ENCODE data around the gene UBALD2. TPM values are rescaled to one million over a fixed set of nuclear protein-coding genes. Genes with fewer than 3 reads are reported as not detected.

The UBALD2 gene
- total and polyA plus RNA-seq, 4 donors = 4.1 to 46.9 (median 32.8) TPM

DNA sequence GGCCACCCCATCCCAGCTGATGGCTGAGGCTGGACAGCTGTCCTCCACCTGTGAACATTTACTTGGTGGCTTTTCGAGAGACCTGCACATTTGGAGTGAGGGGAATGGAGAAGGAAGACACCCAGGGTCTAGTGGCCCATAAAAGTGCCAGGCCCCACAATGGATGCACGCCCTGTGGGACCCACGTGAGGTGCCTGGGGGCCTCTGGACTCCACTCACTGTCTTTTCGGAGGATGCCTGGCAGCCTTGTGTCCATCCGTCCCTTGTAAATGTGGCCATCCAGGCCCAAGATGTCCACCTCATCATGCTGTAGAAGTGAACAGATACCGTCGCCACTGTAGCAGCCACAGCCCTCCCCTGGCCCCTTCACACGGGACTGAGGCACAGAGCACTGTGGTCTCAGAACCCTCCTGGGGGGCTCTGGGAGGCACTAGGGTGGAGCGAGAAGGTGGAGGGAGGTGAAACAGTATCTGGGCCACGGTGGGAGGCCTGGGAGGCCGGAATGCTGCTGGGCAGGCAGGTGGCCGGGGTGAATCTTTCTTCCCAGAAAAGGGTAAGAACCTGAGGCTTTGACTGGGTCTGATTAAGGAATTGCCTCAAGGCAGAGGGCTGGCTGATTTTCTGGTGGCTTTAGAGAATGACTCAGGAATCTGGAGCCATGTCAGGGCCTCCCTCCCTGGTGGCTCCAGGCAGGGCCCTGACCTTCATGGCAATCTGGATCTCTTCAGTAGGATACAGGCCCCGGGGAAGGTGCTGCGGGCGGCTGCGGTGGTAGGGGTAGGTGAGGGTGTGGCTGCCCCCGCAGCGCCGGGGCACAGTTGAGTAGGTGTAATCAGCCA, 11.5 kb downstream of the UBALD2 start:
- DNase-seq (ENCODE audit: low read depth in 4 of 6, low spot score in 6 of 6) = no peak
- Histone ChIP-seq H3K36me3 (ENCODE audit: control insufficient read depth, insufficient read depth, low read length) (peaks cover 91% of the 10 kb centered on the region), H3K4me1 (ENCODE audit: control insufficient read depth, insufficient read depth, low read length) (peaks cover 31% of the 10 kb centered on the region), H3K27me3 (ENCODE audit: control insufficient read depth, insufficient read depth, low read length) (no peaks in the 10 kb centered on the region), H3K4me3 (ENCODE audit: low read depth, low read length) (no peak overlapping the region), H3K9me3 (ENCODE audit: control insufficient read depth, insufficient read depth, low read length) (no peaks in the 10 kb centered on the region), H3K27ac (ENCODE audit: low read depth, low read length) (no peak overlapping the region)
- WGBS (ENCODE audit: insufficient coverage) = 91% methylated on average over 19 of the region's 19 CpGs

DNA sequence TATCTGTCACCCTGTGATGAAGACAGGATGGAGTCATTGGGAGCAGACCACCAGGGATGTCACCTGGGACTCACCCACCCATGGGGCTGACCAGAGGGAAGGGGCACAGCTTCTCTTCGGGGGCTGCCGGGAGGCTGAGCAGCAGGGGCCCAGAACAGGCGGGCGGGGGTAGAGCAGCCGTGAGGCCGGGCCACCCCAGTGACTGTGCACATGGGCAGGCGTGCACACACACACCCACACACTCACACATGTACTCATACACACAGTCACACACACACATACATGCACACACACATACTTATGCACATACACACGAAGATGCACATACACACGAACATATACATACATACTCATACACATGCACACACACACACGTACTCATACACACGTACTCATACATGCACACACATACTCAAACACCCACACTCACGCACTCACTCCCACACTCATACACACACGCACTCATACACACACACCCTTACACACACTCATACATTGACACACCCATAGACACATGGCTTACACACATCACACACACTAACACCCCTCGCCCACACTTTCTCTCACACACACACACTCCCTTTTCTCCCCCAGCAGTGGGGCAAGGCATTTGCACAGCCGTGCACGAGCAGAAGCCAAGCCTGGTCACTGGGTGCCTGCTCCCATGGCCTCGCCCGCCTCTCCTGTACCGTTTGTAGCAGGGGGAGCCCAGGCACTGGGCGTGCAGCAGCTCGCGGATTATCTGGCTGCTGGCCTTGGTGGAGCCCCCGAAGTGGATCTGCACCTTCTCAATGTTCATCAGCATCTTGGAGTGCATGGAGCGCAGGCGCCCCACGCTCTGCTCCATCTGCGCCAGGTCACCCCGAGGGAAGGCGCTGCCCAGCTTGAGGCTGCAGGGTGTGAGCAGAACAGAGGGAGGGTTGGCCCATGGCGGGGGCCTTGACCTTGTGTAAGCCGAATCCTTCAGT, 12.4 kb downstream of the UBALD2 start:
- WGBS (ENCODE audit: insufficient coverage) = 90% methylated on average over 31 of the region's 31 CpGs
- no peak overlapping the region for H3K27ac ChIP-seq (ENCODE audit: low read depth, low read length)

DNA sequence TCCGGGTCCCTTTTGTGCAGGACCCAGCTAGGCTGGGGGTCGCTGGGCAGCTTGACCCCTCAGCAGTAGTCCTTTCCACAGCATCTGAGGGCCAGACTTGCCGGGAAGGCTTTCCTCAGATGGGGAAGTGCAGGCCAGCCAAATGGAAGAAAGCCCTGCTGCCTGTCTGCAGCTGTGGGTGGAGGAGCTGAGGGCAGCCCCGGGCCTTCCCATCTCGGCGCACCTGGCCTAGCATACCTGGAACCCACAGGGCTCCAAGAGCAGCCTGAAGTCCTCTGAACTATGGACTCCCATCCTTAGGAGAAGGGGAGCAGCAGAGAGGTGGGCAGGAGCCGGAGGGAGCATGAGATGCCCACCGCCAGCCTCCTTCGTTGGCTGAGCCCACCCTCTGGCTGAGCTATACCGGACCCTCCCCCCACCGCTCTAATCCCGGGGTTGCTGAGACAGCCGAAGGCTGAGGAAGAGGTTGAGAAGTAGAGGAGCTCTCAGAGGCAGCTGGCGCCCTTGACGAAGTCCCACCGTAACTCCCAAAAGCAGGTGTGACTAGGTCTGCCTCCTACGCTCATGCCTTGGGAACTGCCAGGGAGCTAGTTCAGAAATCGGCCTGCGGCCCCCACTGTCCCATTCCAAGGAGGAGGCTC, 13.2 kb downstream of the UBALD2 start:
- DNase-seq (ENCODE audit: low read depth in 4 of 6, low spot score in 6 of 6) = no peak
- no peak overlapping the region for H3K27ac ChIP-seq (ENCODE audit: low read depth, low read length)
- H3K27me3 ChIP-seq (ENCODE audit: control insufficient read depth, insufficient read depth, low read length) = no peaks in the 10 kb centered on the region
- no peaks in the 10 kb centered on the region for H3K9me3 ChIP-seq (ENCODE audit: control insufficient read depth, insufficient read depth, low read length)
- H3K36me3 ChIP-seq (ENCODE audit: control insufficient read depth, insufficient read depth, low read length) = peaks cover 92% of the 10 kb centered on the region
- WGBS (ENCODE audit: insufficient coverage) = 82% methylated on average over 16 of the region's 19 CpGs
- no peak overlapping the region for H3K4me3 ChIP-seq (ENCODE audit: low read depth, low read length)
- H3K4me1 ChIP-seq (ENCODE audit: control insufficient read depth, insufficient read depth, low read length) = peaks cover 23% of the 10 kb centered on the region

More for the DNA sequence above, 12.4 kb downstream of the UBALD2 start:
- no peak for DNase-seq (ENCODE audit: low read depth in 4 of 6, low spot score in 6 of 6)
- Histone ChIP-seq H3K4me1 (ENCODE audit: control insufficient read depth, insufficient read depth, low read length) (peaks cover 30% of the 10 kb centered on the region), H3K36me3 (ENCODE audit: control insufficient read depth, insufficient read depth, low read length) (peaks cover 91% of the 10 kb centered on the region), H3K4me3 (ENCODE audit: low read depth, low read length) (no peak overlapping the region), H3K9me3 (ENCODE audit: control insufficient read depth, insufficient read depth, low read length) (no peaks in the 10 kb centered on the region), H3K27me3 (ENCODE audit: control insufficient read depth, insufficient read depth, low read length) (no peaks in the 10 kb centered on the region)

DNA sequence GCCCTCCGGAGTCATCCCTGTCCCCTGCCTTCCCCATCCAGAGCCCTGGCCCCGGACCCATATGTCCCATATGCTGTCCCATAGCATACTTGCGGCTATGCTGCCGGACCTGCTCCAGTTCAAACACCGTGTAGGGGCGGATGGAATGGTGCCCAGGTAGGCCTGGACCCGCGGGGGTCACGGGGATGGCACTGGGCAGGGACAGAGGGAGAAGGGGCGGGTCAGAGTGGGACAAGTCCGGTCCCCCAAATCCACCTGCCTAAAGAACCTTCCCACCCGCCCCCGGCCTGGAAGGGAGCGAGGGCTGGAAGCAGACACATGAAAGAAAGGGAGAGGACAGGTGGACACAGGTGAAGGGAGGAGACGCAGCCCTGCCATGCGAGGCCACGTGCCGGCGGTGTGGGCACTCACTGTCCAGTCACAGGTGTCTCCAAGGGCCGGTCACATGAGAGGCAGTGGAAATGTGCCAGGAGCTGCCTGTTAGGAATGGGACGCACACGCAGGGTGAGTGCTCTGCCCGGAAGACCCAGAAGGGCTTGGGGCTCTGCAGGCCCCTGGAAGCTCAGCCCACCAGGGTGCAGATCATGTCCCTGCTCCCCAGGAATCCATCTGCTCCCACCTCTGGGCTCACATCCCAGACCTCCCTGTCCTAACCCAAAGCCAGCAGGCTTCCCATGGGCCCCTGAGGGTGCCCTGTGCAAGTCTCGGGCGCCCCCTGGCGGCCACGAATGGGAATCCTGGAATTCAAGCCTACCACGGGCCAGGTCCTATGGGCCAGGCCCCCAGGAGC, 14.0 kb downstream of the UBALD2 start:
- H3K4me3 ChIP-seq (ENCODE audit: low read depth, low read length) = no peak overlapping the region
- WGBS (ENCODE audit: insufficient coverage) = 53% methylated on average over 19 of the region's 28 CpGs
- DNase-seq (ENCODE audit: low read depth in 4 of 6, low spot score in 6 of 6) = peak in 5 of 6 donors; percentile 47 to 90 (median 61)
- H3K27ac ChIP-seq (ENCODE audit: low read depth, low read length) = no peak overlapping the region
- peaks cover 18% of the 10 kb centered on the region for H3K4me1 ChIP-seq (ENCODE audit: control insufficient read depth, insufficient read depth, low read length)
- no peaks in the 10 kb centered on the region for H3K27me3 ChIP-seq (ENCODE audit: control insufficient read depth, insufficient read depth, low read length)
- H3K36me3 ChIP-seq (ENCODE audit: control insufficient read depth, insufficient read depth, low read length) = peaks cover 84% of the 10 kb centered on the region
- no peaks in the 10 kb centered on the region for H3K9me3 ChIP-seq (ENCODE audit: control insufficient read depth, insufficient read depth, low read length)

DNA sequence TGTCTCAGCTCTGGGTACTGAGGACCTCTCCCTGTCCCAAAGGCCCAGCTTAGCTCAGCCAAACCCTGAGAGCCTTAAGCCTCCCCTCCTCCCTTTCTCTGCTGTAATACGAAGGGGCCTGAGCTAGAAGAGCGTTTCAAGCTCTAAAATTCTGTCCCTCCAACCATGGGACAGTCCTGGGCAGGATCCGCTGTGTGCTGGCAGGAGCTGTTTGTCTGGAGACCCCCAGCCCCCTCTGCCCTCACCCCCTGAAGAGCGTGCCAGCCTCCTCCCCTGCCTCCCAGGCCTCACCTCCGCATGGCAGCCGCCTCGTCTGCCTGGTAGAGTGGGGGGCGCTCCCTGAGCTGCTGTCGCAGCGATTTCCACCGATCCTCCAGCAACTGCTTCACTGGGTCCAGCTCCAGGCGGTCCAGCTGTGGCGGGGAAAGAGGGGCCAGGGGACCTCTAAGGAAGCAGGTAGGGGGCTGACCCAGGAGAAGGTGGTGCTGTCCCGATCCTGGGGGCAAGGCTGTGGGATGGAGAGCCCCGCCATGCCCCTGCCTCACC, 14.7 kb downstream of the UBALD2 start:
- H3K36me3 ChIP-seq (ENCODE audit: control insufficient read depth, insufficient read depth, low read length) = peaks cover 80% of the 10 kb centered on the region
- H3K4me3 ChIP-seq (ENCODE audit: low read depth, low read length) = no peak overlapping the region
- no peak for DNase-seq (ENCODE audit: low read depth in 4 of 6, low spot score in 6 of 6)
- no peak overlapping the region for H3K27ac ChIP-seq (ENCODE audit: low read depth, low read length)
- peaks cover 16% of the 10 kb centered on the region for H3K4me1 ChIP-seq (ENCODE audit: control insufficient read depth, insufficient read depth, low read length)
- no peaks in the 10 kb centered on the region for H3K9me3 ChIP-seq (ENCODE audit: control insufficient read depth, insufficient read depth, low read length)
- H3K27me3 ChIP-seq (ENCODE audit: control insufficient read depth, insufficient read depth, low read length) = no peaks in the 10 kb centered on the region
- 83% methylated on average over 11 of the region's 15 CpGs for WGBS (ENCODE audit: insufficient coverage)

DNA sequence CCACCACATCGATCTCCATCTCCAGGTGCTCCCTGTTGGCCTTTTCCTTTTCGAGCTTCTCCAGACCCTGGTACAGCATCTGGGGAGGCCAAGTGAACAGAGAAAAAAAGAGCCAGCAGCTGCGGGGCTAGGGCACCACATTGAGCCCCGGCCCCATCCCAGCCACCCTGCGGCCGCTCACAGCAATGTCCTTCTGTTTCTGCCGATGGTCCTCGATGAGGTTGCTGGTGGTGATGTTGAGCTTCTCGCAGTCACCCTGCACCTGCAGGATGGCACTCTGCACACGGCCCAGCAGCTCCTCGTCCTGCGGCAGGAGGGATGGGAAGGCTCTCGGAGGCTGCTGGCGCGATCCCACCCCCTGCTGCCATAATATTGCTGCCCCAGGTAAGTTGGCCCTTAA, 15.5 kb downstream of the UBALD2 start:
- no peak overlapping the region for H3K27ac ChIP-seq (ENCODE audit: low read depth, low read length)
- no peaks in the 10 kb centered on the region for H3K9me3 ChIP-seq (ENCODE audit: control insufficient read depth, insufficient read depth, low read length)
- 93% methylated on average over 15 of the region's 15 CpGs for WGBS (ENCODE audit: insufficient coverage)
- H3K27me3 ChIP-seq (ENCODE audit: control insufficient read depth, insufficient read depth, low read length) = no peaks in the 10 kb centered on the region
- no peak for DNase-seq (ENCODE audit: low read depth in 4 of 6, low spot score in 6 of 6)
- H3K36me3 ChIP-seq (ENCODE audit: control insufficient read depth, insufficient read depth, low read length) = peaks cover 74% of the 10 kb centered on the region
- H3K4me1 ChIP-seq (ENCODE audit: control insufficient read depth, insufficient read depth, low read length) = peaks cover 16% of the 10 kb centered on the region
- H3K4me3 ChIP-seq (ENCODE audit: low read depth, low read length) = no peak overlapping the region

DNA sequence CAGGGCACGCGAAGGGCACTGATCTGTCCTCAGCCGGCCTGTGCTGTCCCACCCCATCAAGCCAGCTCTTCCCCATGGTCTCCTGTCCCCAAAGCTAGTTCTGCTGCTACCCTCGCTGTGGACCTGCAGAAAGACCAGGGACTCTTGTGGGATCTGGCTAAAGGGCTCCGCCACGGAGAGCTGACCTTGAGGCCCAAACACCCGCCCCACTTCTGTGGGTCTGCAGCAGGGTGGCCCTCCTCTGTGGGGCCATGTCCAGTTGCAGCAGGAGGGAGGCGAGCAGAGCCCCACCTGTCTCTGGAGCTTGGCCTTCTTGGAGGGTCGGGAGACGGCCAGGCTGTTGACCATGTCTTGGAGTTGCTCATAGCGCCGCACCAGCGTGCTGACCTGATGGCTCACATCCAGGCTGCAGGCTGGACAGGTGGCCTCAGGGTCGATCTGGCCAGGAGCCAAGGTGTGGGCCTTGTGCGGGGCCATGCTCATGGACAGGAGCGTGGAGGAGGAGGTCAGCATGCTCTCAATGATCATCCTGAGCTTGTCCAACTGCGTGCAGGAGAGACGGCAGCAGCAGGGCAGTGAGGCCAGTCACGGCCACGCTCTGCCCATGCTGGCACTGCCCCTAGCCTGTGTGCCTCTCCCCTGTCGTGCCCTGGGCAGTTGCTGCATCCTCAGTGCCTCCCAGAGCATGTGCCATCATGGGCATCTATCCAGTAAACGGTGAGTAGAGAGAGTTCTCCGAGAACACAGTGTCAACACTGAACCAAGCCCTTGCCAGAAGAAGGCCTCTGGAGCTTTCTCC, 16.6 kb downstream of the UBALD2 start:
- no peaks in the 10 kb centered on the region for H3K27me3 ChIP-seq (ENCODE audit: control insufficient read depth, insufficient read depth, low read length)
- no peak for DNase-seq (ENCODE audit: low read depth in 4 of 6, low spot score in 6 of 6)
- peaks cover 63% of the 10 kb centered on the region for H3K36me3 ChIP-seq (ENCODE audit: control insufficient read depth, insufficient read depth, low read length)
- WGBS (ENCODE audit: insufficient coverage) = 86% methylated on average over 23 of the region's 23 CpGs
- no peak overlapping the region for H3K27ac ChIP-seq (ENCODE audit: low read depth, low read length)
- no peaks in the 10 kb centered on the region for H3K9me3 ChIP-seq (ENCODE audit: control insufficient read depth, insufficient read depth, low read length)
- no peak overlapping the region for H3K4me3 ChIP-seq (ENCODE audit: low read depth, low read length)
- peaks cover 16% of the 10 kb centered on the region for H3K4me1 ChIP-seq (ENCODE audit: control insufficient read depth, insufficient read depth, low read length)

DNA sequence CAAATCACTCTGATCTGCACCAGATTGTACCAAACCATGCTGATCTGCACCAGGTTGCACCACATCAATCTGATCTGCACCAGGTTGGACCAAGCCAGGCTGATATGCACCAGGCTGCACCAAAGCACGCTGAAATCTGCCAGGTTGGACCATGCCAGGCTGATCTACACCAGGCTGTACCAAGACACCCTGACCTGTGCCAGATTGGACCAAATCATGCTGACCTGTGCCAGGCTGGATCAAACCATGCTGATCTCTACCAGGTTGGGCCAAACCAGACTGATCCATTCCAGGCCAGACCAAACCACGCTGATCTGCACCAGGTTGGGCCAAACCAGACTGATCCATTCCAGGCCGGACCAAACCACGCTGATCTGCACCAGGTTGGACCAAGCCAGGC, 27.4 kb downstream of the UBALD2 start:
- no peak overlapping the region for H3K4me3 ChIP-seq (ENCODE audit: low read depth, low read length)
- H3K36me3 ChIP-seq (ENCODE audit: control insufficient read depth, insufficient read depth, low read length) = peaks cover 52% of the 10 kb centered on the region
- no peak for DNase-seq (ENCODE audit: low read depth in 4 of 6, low spot score in 6 of 6)
- no peak overlapping the region for H3K27ac ChIP-seq (ENCODE audit: low read depth, low read length)
- no peaks in the 10 kb centered on the region for H3K9me3 ChIP-seq (ENCODE audit: control insufficient read depth, insufficient read depth, low read length)
- WGBS (ENCODE audit: insufficient coverage) = 100% methylated on average over 4 of the region's 4 CpGs
- H3K4me1 ChIP-seq (ENCODE audit: control insufficient read depth, insufficient read depth, low read length) = no peaks in the 10 kb centered on the region
- no peaks in the 10 kb centered on the region for H3K27me3 ChIP-seq (ENCODE audit: control insufficient read depth, insufficient read depth, low read length)
